SK-N-MC (cell line): ENCODE measurements around the gene SGPL1.
"Not testable (repeated sequence)": the region's sequence is repeated elsewhere in the genome, so short reads cannot be mapped to it uniquely, and the experiment has no call there.

Experiments
- DNase-seq: peaks from one replicate; pipeline ENCODE4 v3.0.0-alpha.2; 2011; ENCODE audit warnings: low read depth, low spot score
- H3K27ac ChIP-seq: fragments of 200-600 bp; sonication (generic); 2 replicates; pipeline ENCODE4 v1.5.1; 2016; ENCODE audit warnings: mixed run types
- H3K36me3 ChIP-seq: fragments of 200-600 bp; sonication (generic); 2 replicates; pipeline ENCODE4 v1.6.1; 2017; ENCODE audit warnings: antibody characterized with exemption, low read length, mixed read lengths; ENCODE audit not compliant: insufficient read depth
- H3K4me3 ChIP-seq: fragments of 200-600 bp; sonication (generic); 2 replicates; pipeline ENCODE4 v1.5.1; 2016
- H3K9ac ChIP-seq: fragments of 200-600 bp; sonication (generic); 2 replicates; pipeline ENCODE4 v1.8.0; 2017; ENCODE audit warnings: mixed run types, mixed read lengths; ENCODE audit not compliant: insufficient read length
- H3K9me3 ChIP-seq: fragments of 200-600 bp; sonication (generic); 2 replicates; pipeline ENCODE4 v1.6.1; 2017; ENCODE audit warnings: low read depth, mild to moderate bottlenecking, antibody characterized with exemption, low read length, moderate library complexity, mixed read lengths
- EZH2 ChIP-seq: fragments of 200-600 bp; sonication (generic); IDR thresholded peaks from one replicate; pipeline ENCODE4 v1.6.1; 2017; ENCODE audit warnings: antibody characterized with exemption
- FOXP2 ChIP-seq: optimal IDR thresholded peaks from 2 replicates; pipeline ENCODE3; 2011; ENCODE audit warnings: mild to moderate bottlenecking, moderate library complexity; ENCODE audit not compliant: insufficient read depth; ENCODE audit errors: extremely low read length, control extremely low read depth
- POLR2AphosphoS5 ChIP-seq: IDR thresholded peaks from 2 replicates; pipeline ENCODE4 v1.6.1; 2012; ENCODE audit warnings: mild to moderate bottlenecking, low read depth, low read length, borderline replicate concordance

SGPL1 gene, protein sequence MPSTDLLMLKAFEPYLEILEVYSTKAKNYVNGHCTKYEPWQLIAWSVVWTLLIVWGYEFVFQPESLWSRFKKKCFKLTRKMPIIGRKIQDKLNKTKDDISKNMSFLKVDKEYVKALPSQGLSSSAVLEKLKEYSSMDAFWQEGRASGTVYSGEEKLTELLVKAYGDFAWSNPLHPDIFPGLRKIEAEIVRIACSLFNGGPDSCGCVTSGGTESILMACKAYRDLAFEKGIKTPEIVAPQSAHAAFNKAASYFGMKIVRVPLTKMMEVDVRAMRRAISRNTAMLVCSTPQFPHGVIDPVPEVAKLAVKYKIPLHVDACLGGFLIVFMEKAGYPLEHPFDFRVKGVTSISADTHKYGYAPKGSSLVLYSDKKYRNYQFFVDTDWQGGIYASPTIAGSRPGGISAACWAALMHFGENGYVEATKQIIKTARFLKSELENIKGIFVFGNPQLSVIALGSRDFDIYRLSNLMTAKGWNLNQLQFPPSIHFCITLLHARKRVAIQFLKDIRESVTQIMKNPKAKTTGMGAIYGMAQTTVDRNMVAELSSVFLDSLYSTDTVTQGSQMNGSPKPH

DNA sequence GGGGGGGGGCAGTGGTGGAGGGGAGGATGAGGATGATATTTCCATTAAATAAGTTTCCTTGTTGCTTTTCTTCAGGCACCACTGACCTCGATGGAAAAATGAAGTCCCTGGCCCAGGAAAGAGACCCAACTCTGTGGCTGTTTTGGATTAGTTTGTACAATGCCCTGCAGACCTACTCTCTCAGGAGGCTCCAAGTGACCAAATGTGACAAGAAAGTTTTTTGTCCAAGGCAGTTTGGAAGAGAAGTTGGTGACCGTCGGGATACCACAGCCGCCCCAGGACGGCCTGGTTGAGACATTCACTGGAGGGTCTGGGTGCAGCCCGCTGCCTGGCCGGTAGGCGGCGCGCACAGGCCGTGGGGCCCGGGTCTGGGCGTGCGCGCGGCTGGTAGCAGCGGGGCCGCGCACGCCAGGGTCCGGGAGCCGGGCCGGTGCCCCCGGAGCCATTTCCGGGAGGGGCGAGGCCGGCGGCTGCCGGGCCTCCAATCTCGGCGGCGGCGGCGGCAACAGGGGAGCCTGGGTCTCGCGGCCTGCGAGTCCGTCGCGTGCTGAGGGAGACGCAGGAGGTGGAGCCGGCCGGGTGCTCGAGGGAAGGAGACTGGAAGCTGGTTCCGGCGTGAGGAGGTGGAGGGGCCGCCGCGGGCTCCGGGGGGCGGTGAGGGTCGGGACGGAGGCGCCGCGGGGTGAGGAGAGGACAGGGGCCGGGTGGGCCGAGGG lies at the start of gene SGPL1:
SGPL1 (plus strand) TSS at position 445 of the 716 bp plus-strand sequence. CDS start 906 bp downstream, outside the sequence.
- Histone ChIP-seq H3K36me3 (peaks cover 3% of the 10 kb centered on the region; the same call in 1 of the 2 replicates), H3K9me3 (no peaks in the 10 kb centered on the region), H3K9ac (peak within 1 kb of the TSS; percentile 70), H3K27ac (0 out of 2 replicates have a peak within 1 kb of the TSS, but pooled peaks have one; percentile 64), H3K4me3 (peak within 1 kb of the TSS; percentile 81)
- TF ChIP-seq EZH2 (no peak), FOXP2 (no peak), POLR2AphosphoS5 (no peak)
- no peak for DNase-seq

DNA sequence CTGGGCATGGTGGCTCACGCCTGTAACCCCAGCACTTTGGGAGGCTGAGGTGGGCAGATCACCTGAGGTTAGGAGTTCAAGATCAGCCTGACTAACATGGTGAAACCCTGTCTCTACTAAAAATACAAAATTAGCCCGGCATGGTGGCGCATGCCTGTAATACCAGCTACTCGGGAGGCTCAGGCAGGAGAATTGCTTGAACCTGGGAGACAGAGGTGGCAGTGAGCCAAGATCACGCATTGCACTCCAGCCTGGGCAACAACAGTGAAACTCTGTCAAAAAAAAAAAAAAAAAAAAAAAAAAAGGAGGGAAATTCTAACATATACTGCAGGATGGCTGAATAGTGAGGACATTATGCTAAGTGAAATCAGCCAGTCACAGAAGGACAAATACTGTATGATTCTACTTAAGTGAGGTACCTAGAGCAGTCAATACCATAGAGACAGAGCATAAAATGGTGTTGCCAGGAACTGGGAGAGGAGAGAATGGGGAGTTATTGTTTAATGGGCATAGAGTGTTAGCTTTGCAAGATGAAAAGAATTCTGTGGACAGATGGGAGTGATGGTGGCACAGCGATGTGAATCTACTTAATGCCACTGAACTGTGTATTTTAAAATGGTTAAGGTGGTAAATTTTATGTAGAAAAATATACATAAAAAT lies 47.6 kb upstream of the SGPL1 start:
- DNase-seq, H3K4me3 ChIP-seq, H3K9ac ChIP-seq, H3K36me3 ChIP-seq, H3K9me3 ChIP-seq, H3K27ac ChIP-seq: not testable (repeated sequence)

DNA sequence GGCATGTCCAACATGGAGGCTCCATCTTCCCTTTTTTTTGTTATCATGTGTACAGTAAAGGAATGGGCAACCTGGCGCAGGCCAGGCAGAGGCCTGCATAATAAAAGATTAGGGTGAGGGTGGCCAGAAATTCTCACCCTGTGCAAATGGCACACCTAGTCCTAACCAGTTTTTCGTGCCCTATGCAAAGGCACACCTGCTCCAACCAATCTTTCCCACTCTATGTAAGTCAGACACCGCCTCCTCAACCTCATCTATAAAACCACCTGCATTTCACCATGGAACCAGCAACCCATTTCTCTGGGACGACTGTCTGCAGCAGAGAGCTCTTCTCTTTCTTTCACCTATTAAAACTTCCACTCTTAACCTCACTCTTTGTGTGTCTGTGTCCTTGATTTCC lies 46.6 kb upstream of the SGPL1 start:
- no peak overlapping the region for H3K4me3 ChIP-seq
- no peaks in the 10 kb centered on the region for H3K36me3 ChIP-seq
- no peak overlapping the region for H3K27ac ChIP-seq
- DNase-seq = no peak
- TF ChIP-seq FOXP2 = no peak
- no peak for TF ChIP-seq POLR2AphosphoS5
- no peak for TF ChIP-seq EZH2
- H3K9me3 ChIP-seq = no peaks in the 10 kb centered on the region
- H3K9ac ChIP-seq = no peak overlapping the region

DNA sequence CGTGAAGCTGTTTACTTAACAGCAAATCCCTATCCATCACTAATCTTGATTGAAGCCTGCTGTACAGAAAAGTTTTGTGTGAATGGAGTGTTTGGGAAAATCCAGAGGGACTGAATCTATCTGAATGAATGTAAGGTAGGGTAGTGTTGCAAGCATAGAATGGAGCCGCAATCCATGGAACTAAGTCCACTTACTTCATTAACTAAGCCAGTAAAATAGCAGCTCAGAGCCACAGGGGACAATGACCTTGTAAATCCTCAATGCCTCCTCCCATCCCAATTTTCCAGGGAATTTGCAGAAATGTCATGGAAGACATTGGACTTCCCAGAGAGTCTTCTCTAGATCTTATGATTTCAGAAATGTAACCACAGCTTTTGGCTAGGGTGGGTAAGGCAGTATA lies 45.7 kb upstream of the SGPL1 start:
- Histone ChIP-seq H3K9ac (no peak overlapping the region), H3K36me3 (no peaks in the 10 kb centered on the region), H3K9me3 (no peaks in the 10 kb centered on the region), H3K4me3 (no peak overlapping the region), H3K27ac (no peak overlapping the region)
- TF ChIP-seq POLR2AphosphoS5 = no peak
- no peak for TF ChIP-seq FOXP2
- TF ChIP-seq EZH2 = no peak
- no peak for DNase-seq

DNA sequence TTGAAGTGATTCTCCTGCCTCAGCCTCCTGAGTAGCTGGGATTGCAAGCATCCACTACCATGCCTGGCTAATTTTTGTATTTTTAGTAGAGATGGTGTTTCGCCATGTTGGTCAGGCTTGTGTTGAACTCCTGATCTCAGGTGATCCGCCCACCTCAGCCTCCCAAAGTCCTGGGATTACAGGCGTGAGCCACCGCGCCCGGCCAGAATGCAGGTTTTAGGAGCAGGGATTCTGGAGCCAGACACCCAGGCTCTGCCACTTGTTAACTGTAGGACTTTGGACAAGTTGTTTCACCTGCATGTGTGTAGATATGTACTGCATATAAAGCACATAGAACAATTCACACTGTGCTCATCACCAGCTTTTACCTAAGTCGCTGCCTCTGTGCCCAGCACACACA lies 45.2 kb upstream of the SGPL1 start:
- H3K27ac ChIP-seq, H3K9me3 ChIP-seq, H3K9ac ChIP-seq, H3K4me3 ChIP-seq, H3K36me3 ChIP-seq, DNase-seq: not testable (repeated sequence)

DNA sequence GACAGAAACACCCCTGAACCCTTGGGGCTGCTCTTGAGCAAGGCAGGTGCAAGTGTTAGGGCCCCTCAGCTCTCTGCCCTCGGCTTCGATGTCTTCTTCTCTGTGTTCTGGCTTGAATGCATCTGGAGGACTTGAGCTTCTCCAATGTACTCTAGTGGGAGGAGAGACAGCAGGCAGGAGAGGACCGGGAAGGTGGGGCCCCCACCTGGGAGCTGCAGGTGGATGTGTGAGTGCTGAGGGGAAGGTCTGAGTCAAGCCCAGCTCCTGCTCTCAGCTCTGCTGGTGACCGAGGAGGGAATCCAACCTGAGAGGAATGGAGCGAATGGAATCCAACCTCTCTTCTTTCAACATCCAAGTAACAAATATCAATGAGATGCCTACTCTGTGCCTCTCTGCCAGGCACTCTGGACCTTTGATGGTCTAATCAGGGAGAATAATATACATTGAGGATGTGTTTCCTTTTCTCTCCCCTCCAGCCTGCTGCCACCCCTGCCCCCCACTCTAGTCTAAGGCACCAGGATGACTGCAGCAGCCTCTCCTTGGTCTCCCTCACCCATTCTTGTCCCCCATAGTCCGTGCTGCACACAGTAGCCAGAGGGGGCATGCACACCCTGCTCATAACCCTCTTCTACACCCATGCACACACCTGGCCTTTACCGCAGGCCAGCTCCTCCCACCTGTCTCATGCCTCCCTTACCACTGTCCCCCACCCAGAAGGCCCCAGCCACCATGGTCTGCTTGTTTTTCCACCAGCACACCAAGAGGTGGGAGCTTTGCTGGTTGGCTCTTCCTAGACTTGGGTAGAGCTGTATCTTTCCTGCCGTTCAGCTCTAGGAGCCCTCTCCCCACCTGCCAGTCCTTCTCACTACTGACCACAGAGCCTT lies 44.2 kb upstream of the SGPL1 start:
- DNase-seq = no peak

DNA sequence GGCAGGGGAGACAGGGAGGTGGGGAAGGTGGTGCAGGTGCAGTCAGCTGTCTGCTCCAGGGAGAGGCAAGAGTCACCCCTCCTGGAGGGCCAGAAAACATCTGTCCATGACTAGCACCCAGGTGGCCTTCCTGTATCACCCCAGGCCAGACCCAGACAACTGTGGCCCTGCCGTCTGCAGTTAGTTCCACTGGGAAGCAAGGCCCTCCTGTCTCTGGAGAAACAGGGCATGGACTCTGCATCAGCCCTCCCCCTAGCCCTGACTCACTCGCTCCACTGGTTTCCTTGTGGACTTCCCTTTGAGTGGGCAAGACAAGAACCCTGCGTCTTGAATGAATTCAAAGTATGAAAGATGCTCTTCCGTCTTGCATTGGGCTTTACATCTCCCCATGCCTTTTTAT lies 43.1 kb upstream of the SGPL1 start:
- Histone ChIP-seq H3K4me3 (no peak overlapping the region), H3K27ac (no peak overlapping the region), H3K36me3 (no peaks in the 10 kb centered on the region), H3K9me3 (no peaks in the 10 kb centered on the region), H3K9ac (no peak overlapping the region)
- DNase-seq = no peak
- TF ChIP-seq POLR2AphosphoS5 = no peak
- TF ChIP-seq EZH2 = no peak
- no peak for TF ChIP-seq FOXP2

More for the DNA sequence above, 44.2 kb upstream of the SGPL1 start:
- Histone ChIP-seq H3K9me3 (no peaks in the 10 kb centered on the region), H3K4me3 (no peak overlapping the region), H3K36me3 (no peaks in the 10 kb centered on the region), H3K27ac (no peak overlapping the region), H3K9ac (no peak overlapping the region)
- TF ChIP-seq EZH2 (no peak), FOXP2 (no peak), POLR2AphosphoS5 (no peak)
